Measurements from ENCODE around the gene HEATR9.

Gene HEATR9

DNA sequence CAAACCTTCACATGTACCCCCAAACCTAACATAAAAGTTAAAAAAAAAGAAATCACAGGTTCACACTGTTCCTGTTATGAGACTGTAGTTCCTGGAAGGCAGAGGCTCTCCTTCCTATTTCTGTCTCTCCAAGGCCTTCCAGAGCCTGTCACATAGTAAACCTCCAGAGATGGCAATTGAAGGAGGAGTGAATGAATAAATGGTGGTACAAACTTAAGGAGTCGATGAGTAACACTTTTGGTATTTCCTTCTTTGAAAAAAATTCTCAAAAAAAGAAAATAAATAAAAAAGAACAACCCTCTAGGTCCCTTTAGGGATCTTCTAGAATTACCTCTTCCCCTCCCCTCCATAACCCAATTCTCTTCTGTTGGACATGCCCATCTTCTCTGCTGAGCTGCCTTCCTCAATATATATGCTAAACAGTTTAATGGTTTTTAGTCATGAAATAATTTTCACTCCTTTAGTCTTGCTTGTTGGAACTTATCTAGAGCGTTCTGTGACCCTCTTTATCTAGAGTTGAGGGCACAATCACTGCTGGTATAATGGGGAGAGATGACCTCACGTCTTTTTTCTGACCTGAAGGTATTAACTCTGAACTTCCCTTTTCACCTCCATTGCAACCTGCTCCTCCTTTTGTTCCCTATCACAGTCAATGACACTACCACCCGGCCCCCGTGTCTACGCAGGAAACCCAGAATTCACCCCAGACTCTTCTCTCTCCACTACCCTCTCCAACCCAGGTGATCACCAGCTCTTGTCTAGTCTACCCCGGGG, 61.1 kb downstream of the HEATR9 start:
- Histone ChIP-seq H3K27me3 (no peaks in the 10 kb centered on the region), H3K36me3 (peaks cover 5% of the 10 kb centered on the region), H3K4me1 (peaks cover 3% of the 10 kb centered on the region; the same call in 1 of the 2 replicates), H3K9me3 (no peaks in the 10 kb centered on the region), H3K4me3 (ENCODE audit: low read depth, low read length) (no peak overlapping the region)
- no peak for DNase-seq
- TF ChIP-seq, protein P1, sequence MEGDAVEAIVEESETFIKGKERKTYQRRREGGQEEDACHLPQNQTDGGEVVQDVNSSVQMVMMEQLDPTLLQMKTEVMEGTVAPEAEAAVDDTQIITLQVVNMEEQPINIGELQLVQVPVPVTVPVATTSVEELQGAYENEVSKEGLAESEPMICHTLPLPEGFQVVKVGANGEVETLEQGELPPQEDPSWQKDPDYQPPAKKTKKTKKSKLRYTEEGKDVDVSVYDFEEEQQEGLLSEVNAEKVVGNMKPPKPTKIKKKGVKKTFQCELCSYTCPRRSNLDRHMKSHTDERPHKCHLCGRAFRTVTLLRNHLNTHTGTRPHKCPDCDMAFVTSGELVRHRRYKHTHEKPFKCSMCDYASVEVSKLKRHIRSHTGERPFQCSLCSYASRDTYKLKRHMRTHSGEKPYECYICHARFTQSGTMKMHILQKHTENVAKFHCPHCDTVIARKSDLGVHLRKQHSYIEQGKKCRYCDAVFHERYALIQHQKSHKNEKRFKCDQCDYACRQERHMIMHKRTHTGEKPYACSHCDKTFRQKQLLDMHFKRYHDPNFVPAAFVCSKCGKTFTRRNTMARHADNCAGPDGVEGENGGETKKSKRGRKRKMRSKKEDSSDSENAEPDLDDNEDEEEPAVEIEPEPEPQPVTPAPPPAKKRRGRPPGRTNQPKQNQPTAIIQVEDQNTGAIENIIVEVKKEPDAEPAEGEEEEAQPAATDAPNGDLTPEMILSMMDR (IDR thresholded peaks at IDR 0.05; ENCODE audit: low read depth, low read length), result no peak
